CD4-positive, CD25-positive, alpha-beta regulatory T cell (primary cell): ENCODE measurements around the gene HSD3B2. TPM values are rescaled to one million over a fixed set of nuclear protein-coding genes. Genes with fewer than 3 reads are reported as not detected.

Source experiments
- ATAC-seq, 2 donors: fragments of 150-1000 bp; cut with Tn5 transposase; one replicate each; pipeline ENCODE4 v1.10.0; 2021; ENCODE audit warnings: low read depth in 2 of 2, moderate number of reproducible peaks in 2 of 2, moderate library complexity in 1 of 2
- DNase-seq, 3 donors: peaks; one replicate each; pipeline versions ENCODE4 v3.0.0 to v3.0.0-alpha.2; 2012 to 2022; ENCODE audit warnings: mixed read lengths in 1 of 3
- H3K27ac ChIP-seq: one replicate; pipeline ENCODE4 v1.7.0; 2013; ENCODE audit warnings: mild to moderate bottlenecking, low read length; ENCODE audit not compliant: insufficient read depth, poor library complexity, severe bottlenecking
- H3K27me3 ChIP-seq: one replicate; pipeline ENCODE4 v1.7.0; 2013; ENCODE audit warnings: low read length; ENCODE audit not compliant: control insufficient read depth, insufficient read depth
- H3K36me3 ChIP-seq: one replicate; pipeline ENCODE4 v1.7.0; 2013; ENCODE audit warnings: mild to moderate bottlenecking, low read length, moderate library complexity; ENCODE audit not compliant: control insufficient read depth, insufficient read depth
- H3K4me1 ChIP-seq: 2 replicates; pipeline ENCODE4 v1.7.0; 2013; ENCODE audit warnings: mild to moderate bottlenecking, low read length; ENCODE audit not compliant: insufficient read depth, control insufficient read depth, poor library complexity, severe bottlenecking
- H3K4me3 ChIP-seq: one replicate; pipeline ENCODE4 v1.7.0; 2013; ENCODE audit warnings: low read depth, mild to moderate bottlenecking, low read length, moderate library complexity
- H3K9me3 ChIP-seq, 2 experiments: 1 replicate in 1 of 2; 2 replicates in 1 of 2; pipeline ENCODE4 v1.7.0; 2013; ENCODE audit warnings: low read length in 2 of 2, mild to moderate bottlenecking in 1 of 2, moderate library complexity in 1 of 2; ENCODE audit not compliant: control insufficient read depth in 2 of 2
- H3K27ac Mint-ChIP-seq, 3 donors: one replicate each; pipeline ENCODE4 v1.8.0; 2020 to 2022; ENCODE audit warnings: mild to moderate bottlenecking in 3 of 3, mixed read lengths in 3 of 3, moderate library complexity in 2 of 3
- H3K27me3 Mint-ChIP-seq: one replicate; pipeline ENCODE4 v1.8.0; 2022; ENCODE audit warnings: mild to moderate bottlenecking, mixed read lengths
- H3K36me3 Mint-ChIP-seq: one replicate; pipeline ENCODE4 v1.8.0; 2020; ENCODE audit warnings: mixed read lengths
- H3K4me1 Mint-ChIP-seq, 4 donors: one replicate each; pipeline ENCODE4 v1.8.0; 2020 to 2022; ENCODE audit warnings: mixed read lengths in 4 of 4, mild to moderate bottlenecking in 1 of 4
- H3K4me3 Mint-ChIP-seq, 4 donors: one replicate each; pipeline ENCODE4 v1.8.0; 2020 to 2022; ENCODE audit warnings: mild to moderate bottlenecking in 4 of 4, mixed read lengths in 4 of 4, moderate library complexity in 3 of 4
- H3K9me3 Mint-ChIP-seq, 7 donors: one replicate each; pipeline ENCODE4 v1.8.0; 2020 to 2022; ENCODE audit warnings: mixed read lengths in 7 of 7, mild to moderate bottlenecking in 3 of 7, moderate library complexity in 2 of 7
- polyA plus RNA-seq, 4 donors: library from polyadenylated mRNA; unstranded; fragments of 300-500 nt; fragmentation: Illumina TruSeq; gene quantifications; one replicate each; pipeline ENCODE4 v1.2.3, GENCODE V29; 2021
- total RNA-seq: library from RNA; stranded (reverse); gene quantifications from one replicate; pipeline ENCODE4 v1.2.3, GENCODE V29; 2022

HSD3B2 gene
- total RNA-seq (not detected), polyA plus RNA-seq (not detected)

DNA sequence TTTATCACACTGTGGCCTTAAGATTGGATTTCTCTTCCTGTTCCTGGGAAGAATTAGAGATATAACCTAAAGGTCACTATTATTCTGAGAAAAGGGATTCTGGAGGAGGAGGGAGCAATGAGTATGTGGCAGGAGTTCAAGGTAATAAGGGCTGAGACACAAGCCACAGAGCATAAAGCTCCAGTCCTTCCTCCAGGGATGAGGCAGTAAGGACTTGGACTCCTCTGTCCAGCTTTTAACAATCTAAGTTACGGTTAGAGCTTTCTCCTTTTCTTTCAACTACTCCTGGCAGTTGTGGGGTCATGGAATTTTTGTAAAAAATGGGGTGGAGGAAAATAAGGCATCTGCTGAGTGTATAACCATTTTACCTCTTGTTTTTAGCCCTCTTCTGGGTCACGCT lies at the start of gene HSD3B2:
Gene HSD3B2, plus strand, starts transcription at position 201 of the 400 bp plus-strand sequence. CDS start 270 bp downstream, outside the sequence.
- no peak within 1 kb of the TSS for H3K27ac ChIP-seq
- no peaks in the 10 kb centered on the region for H3K4me1 Mint-ChIP-seq
- H3K4me1 ChIP-seq, result no peaks in the 10 kb centered on the region
- no peak within 1 kb of the TSS for H3K4me3 ChIP-seq
- H3K27ac Mint-ChIP-seq, result no peak within 1 kb of the TSS
- ATAC-seq, result no peak
- H3K36me3 ChIP-seq, result no peaks in the 10 kb centered on the region
- H3K9me3 Mint-ChIP-seq, result peaks cover 0 to 5% (median 1%) of the 10 kb centered on the region in 7 donors
- H3K36me3 Mint-ChIP-seq, result no peaks in the 10 kb centered on the region
- H3K9me3 ChIP-seq, result no peaks in the 10 kb centered on the region
- no peaks in the 10 kb centered on the region for H3K27me3 Mint-ChIP-seq
- no peaks in the 10 kb centered on the region for H3K27me3 ChIP-seq
- H3K4me3 Mint-ChIP-seq, result no peak within 1 kb of the TSS
- DNase-seq, result no peak

DNA sequence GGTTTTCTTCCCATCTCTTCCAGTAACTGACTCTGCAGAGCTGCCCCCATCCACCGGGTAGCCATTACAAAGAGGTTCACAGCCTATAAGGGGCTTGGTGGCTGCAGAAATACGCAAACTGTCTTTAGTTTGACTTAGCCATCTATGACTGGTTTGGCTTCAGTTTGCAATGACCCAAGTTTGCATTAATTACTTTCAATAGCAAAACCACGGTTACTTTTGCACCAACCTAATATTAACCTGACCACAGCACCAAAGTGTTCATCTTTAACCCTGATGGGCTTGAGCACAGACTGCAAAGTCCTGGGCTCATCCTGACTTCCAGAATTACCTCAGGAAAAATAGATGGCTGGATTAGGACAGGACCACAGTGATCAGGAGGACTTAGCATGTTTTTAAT lies 48.5 kb upstream of the HSD3B2 start:
- no peaks in the 10 kb centered on the region for H3K9me3 ChIP-seq
- no peak for ATAC-seq
- no peak overlapping the region for H3K4me3 ChIP-seq
- no peaks in the 10 kb centered on the region for H3K27me3 ChIP-seq
- Mint-ChIP-seq H3K36me3 (no peaks in the 10 kb centered on the region), H3K27ac (no peak overlapping the region), H3K4me1 (no peaks in the 10 kb centered on the region), H3K27me3 (peaks cover 12% of the 10 kb centered on the region), H3K9me3 (peaks cover 0 to 6% (median 0%) of the 10 kb centered on the region in 7 donors), H3K4me3 (no peak overlapping the region)
- no peak for DNase-seq
- H3K4me1 ChIP-seq, result no peaks in the 10 kb centered on the region
- no peak overlapping the region for H3K27ac ChIP-seq
- no peaks in the 10 kb centered on the region for H3K36me3 ChIP-seq

DNA sequence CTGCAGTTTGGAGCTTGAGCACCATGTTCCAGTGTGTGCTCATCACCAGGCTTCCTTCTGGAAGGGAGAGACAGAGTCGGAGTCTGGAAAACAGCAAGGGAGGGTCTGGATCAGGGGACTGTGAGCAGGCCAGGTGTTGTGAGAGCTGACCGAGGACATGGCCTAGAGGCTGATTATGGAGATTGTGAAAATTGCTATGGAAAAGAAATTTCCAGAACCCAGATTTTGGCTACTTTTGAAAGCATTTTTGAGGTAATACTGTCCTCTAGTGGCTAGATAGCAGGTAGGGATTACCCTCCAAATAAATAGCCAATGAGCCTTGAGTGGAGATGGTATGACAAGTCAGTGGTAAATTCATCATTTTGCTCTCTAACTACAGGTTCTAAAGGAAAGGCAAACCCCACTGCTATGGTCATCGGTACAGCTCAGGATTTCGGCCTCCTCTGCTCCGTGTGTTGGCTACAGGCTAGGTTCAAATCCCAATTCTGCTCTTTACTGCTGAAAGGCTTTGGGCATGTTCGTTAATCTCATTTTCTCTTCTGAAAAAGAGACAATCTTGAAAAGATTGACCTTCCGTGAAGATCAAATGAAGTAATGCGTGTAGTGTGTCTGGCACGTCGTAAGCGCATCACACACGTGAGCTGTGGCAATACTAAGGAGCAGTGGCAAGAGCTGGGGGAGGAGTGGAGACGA lies 47.4 kb upstream of the HSD3B2 start:
- DNase-seq, result no peak
- no peak overlapping the region for H3K27ac Mint-ChIP-seq
- Histone ChIP-seq H3K27ac (no peak overlapping the region), H3K4me1 (no peaks in the 10 kb centered on the region), H3K4me3 (no peak overlapping the region), H3K36me3 (no peaks in the 10 kb centered on the region), H3K9me3 (no peaks in the 10 kb centered on the region), H3K27me3 (no peaks in the 10 kb centered on the region)
- peaks cover 17% of the 10 kb centered on the region for H3K27me3 Mint-ChIP-seq
- no peak overlapping the region for H3K4me3 Mint-ChIP-seq
- H3K9me3 Mint-ChIP-seq, result peaks cover 0 to 6% (median 0%) of the 10 kb centered on the region in 7 donors
- H3K4me1 Mint-ChIP-seq, result no peaks in the 10 kb centered on the region
- ATAC-seq, result no peak
- H3K36me3 Mint-ChIP-seq, result no peaks in the 10 kb centered on the region

DNA sequence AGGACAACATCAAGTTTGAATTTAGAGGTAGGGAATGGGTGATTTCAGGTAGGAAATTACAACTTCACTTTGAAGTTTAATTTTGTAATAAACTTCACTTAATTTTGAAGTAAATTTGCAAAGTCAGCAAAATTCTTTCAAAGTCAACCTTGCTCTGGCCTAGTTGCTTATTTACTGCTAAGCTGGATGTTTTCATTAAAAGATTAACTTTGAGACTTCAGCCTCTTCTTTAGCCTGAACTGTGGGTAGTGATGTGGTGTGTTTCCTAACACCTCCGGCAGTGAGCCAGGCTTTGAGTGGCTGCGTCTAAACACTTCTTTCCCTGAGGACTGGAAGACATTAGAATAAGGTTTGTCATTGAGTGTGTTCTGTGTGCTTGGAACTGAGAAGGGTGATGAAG lies 46.4 kb upstream of the HSD3B2 start, which contains the start of gene HAO2:
Gene HAO2, plus strand, starts transcription at position 232 of the 400 bp plus-strand sequence. CDS start 12,301 bp downstream, outside the sequence.
- Mint-ChIP-seq H3K4me3 (peak within 1 kb of the TSS in 1 of 4 donors; percentile 38), H3K4me1 (no peaks in the 10 kb centered on the region), H3K9me3 (peaks cover 0 to 6% (median 0%) of the 10 kb centered on the region in 7 donors), H3K36me3 (no peaks in the 10 kb centered on the region), H3K27me3 (peaks cover 22% of the 10 kb centered on the region), H3K27ac (no peak within 1 kb of the TSS)
- no peaks in the 10 kb centered on the region for H3K4me1 ChIP-seq
- DNase-seq, result no peak
- no peaks in the 10 kb centered on the region for H3K27me3 ChIP-seq
- H3K9me3 ChIP-seq, result no peaks in the 10 kb centered on the region
- no peak for ATAC-seq
- H3K27ac ChIP-seq, result no peak within 1 kb of the TSS
- H3K4me3 ChIP-seq, result no peak within 1 kb of the TSS
- H3K36me3 ChIP-seq, result no peaks in the 10 kb centered on the region

DNA sequence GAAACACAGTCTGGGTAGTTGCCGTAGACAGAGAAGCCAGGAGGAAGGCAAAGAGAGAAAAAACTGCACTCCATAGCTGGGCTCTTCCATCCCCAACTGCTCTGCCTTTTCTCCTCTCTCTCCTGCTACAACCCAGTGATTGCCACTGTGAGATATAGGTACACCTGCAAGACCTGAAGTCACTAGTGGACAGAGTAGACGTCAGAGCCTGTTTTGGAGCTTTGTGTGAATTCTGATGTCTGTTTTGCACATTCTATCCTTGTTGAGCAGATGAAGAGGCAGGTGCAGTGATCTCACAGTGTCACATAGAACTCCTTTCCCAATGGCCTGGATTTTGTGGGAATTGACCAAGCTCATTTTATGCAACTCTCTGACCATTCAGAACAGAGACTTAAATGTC lies 44.2 kb upstream of the HSD3B2 start:
- no peak overlapping the region for H3K4me3 ChIP-seq
- ATAC-seq, result no peak
- no peak overlapping the region for H3K27ac Mint-ChIP-seq
- DNase-seq, result no peak
- peaks cover 3% of the 10 kb centered on the region for H3K27me3 ChIP-seq
- H3K27ac ChIP-seq, result no peak overlapping the region
- H3K4me3 Mint-ChIP-seq, result no peak overlapping the region
- peaks cover 0 to 6% (median 0%) of the 10 kb centered on the region in 7 donors for H3K9me3 Mint-ChIP-seq
- no peaks in the 10 kb centered on the region for H3K4me1 ChIP-seq
- no peaks in the 10 kb centered on the region for H3K4me1 Mint-ChIP-seq
- peaks cover 28% of the 10 kb centered on the region for H3K27me3 Mint-ChIP-seq
- H3K36me3 ChIP-seq, result no peaks in the 10 kb centered on the region
- H3K9me3 ChIP-seq, result no peaks in the 10 kb centered on the region
- H3K36me3 Mint-ChIP-seq, result no peaks in the 10 kb centered on the region

DNA sequence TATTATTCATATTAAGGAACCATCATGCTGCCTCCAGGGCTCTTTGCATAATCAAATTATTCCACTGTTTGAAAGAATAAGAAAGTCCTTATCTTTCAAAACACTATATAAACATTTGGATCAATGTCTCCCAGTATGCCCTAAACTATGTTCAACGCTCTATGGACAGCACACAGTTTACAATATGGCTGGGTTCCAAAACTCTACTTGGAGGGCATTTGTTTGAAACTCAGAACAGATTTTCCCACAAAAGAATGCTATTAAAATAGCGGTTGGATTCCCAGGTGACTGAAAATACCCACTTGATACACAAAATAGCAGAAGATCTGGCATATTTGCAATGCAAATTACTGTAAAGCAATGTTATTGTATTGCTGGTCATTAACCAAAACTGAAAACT lies 43.1 kb upstream of the HSD3B2 start:
- no peak for ATAC-seq
- Mint-ChIP-seq H3K4me3 (no peak overlapping the region), H3K4me1 (no peaks in the 10 kb centered on the region), H3K9me3 (peaks cover 0 to 6% (median 0%) of the 10 kb centered on the region in 7 donors), H3K27ac (no peak overlapping the region), H3K36me3 (no peaks in the 10 kb centered on the region), H3K27me3 (peaks cover 22% of the 10 kb centered on the region)
- Histone ChIP-seq H3K27ac (no peak overlapping the region), H3K4me1 (no peaks in the 10 kb centered on the region), H3K9me3 (no peaks in the 10 kb centered on the region), H3K27me3 (peaks cover 3% of the 10 kb centered on the region), H3K36me3 (no peaks in the 10 kb centered on the region), H3K4me3 (no peak overlapping the region)
- DNase-seq, result no peak

DNA sequence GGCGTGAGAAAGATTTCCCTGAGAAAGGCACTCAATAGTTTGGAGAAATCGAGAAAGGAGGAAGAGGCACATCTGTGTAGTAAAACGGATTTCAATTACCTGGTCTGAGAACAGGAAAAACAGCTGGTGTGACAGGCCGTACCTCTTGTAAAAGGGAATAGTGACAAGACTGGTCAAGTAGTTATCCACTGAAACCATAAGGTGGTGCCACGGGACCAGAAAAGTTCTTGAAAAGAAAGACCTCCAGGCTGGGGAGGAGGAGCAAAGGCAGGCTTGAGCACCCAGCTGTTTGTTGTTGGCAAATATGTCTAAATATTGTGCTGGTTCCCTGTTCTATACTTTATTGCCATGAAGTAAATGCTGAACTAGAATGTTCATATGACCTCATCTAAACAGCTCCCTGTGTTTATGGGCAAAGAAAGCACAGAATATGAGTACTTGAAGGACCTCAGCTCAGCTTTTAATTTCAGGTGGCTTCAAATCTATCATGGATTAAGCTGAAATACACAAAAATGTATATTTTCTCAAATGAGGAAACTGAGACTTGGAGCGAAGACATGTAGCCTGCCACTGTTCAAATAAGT lies 42.4 kb upstream of the HSD3B2 start:
- DNase-seq (no peak), ATAC-seq (no peak)
- Mint-ChIP-seq H3K9me3 (peaks cover 0 to 6% (median 0%) of the 10 kb centered on the region in 7 donors), H3K27ac (no peak overlapping the region), H3K36me3 (no peaks in the 10 kb centered on the region), H3K27me3 (peaks cover 26% of the 10 kb centered on the region), H3K4me3 (no peak overlapping the region), H3K4me1 (no peaks in the 10 kb centered on the region)
- Histone ChIP-seq H3K4me1 (no peaks in the 10 kb centered on the region), H3K4me3 (no peak overlapping the region), H3K9me3 (no peaks in the 10 kb centered on the region), H3K27ac (no peak overlapping the region), H3K36me3 (no peaks in the 10 kb centered on the region), H3K27me3 (peaks cover 3% of the 10 kb centered on the region)

DNA sequence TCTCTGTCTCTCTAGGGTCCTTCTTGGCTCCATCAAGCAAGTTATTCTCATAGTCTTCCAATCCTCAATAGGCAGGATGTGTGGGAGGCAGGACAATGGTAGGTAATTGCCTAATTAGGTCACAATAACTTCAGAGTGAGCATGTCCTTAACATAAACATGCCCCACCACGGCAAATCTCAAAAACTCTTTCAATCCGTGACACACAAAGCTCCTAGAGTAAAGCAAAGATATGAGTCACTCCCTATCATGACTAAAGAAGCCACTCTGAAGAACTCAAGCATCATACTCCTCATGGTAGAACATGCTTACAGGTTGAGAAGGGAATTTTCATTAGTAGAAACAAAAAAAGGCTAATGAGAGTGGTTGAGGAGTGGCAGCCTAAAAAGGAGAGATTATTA lies 41.5 kb upstream of the HSD3B2 start:
- no peak overlapping the region for H3K4me3 ChIP-seq
- no peak overlapping the region for H3K27ac ChIP-seq
- Mint-ChIP-seq H3K4me3 (no peak overlapping the region), H3K27me3 (peaks cover 26% of the 10 kb centered on the region), H3K27ac (no peak overlapping the region), H3K9me3 (peaks cover 0 to 6% (median 0%) of the 10 kb centered on the region in 7 donors), H3K4me1 (no peaks in the 10 kb centered on the region), H3K36me3 (no peaks in the 10 kb centered on the region)
- DNase-seq (no peak), ATAC-seq (no peak)
- H3K9me3 ChIP-seq, result no peaks in the 10 kb centered on the region
- no peaks in the 10 kb centered on the region for H3K36me3 ChIP-seq
- no peaks in the 10 kb centered on the region for H3K4me1 ChIP-seq
- peaks cover 3% of the 10 kb centered on the region for H3K27me3 ChIP-seq
